ENCODE results near the gene CACHD1.

- no peak for TF ChIP-seq ELF4 (CRISPR knock-in tag; IDR thresholded peaks at IDR 0.05)
- TF ChIP-seq SNAPC5 (CRISPR knock-in tag; IDR thresholded peaks at IDR 0.05), result no peak
- no peak for TF ChIP-seq RCOR1 (IDR thresholded peaks at IDR 0.05; ENCODE audit: borderline replicate concordance in 1 of 2, low read depth in 2 of 2, low read length in 2 of 2)
- TF ChIP-seq SAFB (IDR thresholded peaks at IDR 0.05; ENCODE audit: borderline replicate concordance, low read depth, low read length), result no peak
- no peak for TF ChIP-seq SRF (CRISPR knock-in tag; IDR thresholded peaks at IDR 0.05)
- TF ChIP-seq, protein P1, sequence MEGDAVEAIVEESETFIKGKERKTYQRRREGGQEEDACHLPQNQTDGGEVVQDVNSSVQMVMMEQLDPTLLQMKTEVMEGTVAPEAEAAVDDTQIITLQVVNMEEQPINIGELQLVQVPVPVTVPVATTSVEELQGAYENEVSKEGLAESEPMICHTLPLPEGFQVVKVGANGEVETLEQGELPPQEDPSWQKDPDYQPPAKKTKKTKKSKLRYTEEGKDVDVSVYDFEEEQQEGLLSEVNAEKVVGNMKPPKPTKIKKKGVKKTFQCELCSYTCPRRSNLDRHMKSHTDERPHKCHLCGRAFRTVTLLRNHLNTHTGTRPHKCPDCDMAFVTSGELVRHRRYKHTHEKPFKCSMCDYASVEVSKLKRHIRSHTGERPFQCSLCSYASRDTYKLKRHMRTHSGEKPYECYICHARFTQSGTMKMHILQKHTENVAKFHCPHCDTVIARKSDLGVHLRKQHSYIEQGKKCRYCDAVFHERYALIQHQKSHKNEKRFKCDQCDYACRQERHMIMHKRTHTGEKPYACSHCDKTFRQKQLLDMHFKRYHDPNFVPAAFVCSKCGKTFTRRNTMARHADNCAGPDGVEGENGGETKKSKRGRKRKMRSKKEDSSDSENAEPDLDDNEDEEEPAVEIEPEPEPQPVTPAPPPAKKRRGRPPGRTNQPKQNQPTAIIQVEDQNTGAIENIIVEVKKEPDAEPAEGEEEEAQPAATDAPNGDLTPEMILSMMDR (IDR thresholded peaks at IDR 0.05 in 2 of 3, conservative IDR thresholded peaks at IDR 0.05 in 1 of 3; ENCODE audit: insufficient read depth in 2 of 3, low read depth in 1 of 3, low read length in 3 of 3), result no peak
- TF ChIP-seq, protein P2, sequence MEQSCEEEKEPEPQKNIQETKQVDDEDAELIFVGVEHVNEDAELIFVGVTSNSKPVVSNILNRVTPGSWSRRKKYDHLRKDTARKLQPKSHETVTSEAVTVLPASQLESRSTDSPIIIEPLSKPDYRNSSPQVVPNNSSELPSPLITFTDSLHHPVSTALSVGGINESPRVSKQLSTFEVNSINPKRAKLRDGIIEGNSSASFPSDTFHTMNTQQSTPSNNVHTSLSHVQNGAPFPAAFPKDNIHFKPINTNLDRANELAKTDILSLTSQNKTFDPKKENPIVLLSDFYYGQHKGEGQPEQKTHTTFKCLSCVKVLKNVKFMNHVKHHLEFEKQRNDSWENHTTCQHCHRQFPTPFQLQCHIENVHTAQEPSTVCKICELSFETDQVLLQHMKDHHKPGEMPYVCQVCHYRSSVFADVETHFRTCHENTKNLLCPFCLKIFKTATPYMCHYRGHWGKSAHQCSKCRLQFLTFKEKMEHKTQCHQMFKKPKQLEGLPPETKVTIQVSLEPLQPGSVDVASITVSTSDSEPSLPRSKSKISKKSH (CRISPR knock-in tag; IDR thresholded peaks at IDR 0.05), result no peak
- TF ChIP-seq ETS1 (conservative IDR thresholded peaks at IDR 0.05; ENCODE audit: control insufficient read depth, low read depth, low read length), result no peak
- TF ChIP-seq PATZ1 (CRISPR knock-in tag; IDR thresholded peaks at IDR 0.05; ENCODE audit: borderline replicate concordance), result no peak
- TF ChIP-seq ZBTB43 (CRISPR knock-in tag; IDR thresholded peaks at IDR 0.05), result no peak
- no peak for TF ChIP-seq PCBP2 (IDR thresholded peaks at IDR 0.05; ENCODE audit: low read depth, low read length, poor library complexity, severe bottlenecking)
- no peak for TF ChIP-seq ZSCAN29 (IDR thresholded peaks at IDR 0.05)
These were observed 68.0 kb downstream of the CACHD1 start for GRCh38 chr1:64537942-64538341.

All from K562 (cell line).